Measurements from ENCODE around the gene IFNL3. TPM values are rescaled to one million over a fixed set of nuclear protein-coding genes. Genes with fewer than 3 reads are reported as not detected.
A peak's percentile ranks its signal among the peaks of the same experiment; 100 is the strongest.

Gene IFNL3
- total and polyA plus RNA-seq, 2 experiments from 2014 or later: not detected

DNA sequence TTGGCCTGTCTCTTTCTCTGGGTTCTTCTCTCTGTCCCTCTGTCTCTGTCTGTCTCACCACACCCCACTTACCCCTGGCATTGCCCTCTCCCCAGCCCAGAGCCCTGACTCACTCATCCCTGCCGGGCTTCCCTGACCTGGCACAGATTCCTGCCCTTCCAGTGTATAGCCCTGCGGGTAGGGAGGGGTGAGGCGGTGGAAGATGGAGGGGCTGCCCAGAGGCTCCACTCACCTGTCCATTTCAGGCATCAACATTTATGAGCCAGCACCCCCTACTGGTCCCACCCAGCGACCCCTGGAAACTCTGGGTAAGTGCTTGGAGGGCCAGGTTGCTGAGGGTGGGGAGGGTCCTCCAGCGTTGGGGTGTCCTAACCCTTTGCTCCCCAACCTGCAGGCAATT lies 47.0 kb downstream of the IFNL3 start:
- Histone ChIP-seq H4K20me1 (ENCODE audit: insufficient read depth) (no peaks in the 10 kb centered on the region), H3F3A (ENCODE audit: insufficient read depth) (no peaks in the 10 kb centered on the region), H3K27ac (no peak overlapping the region), H3K9me2 (ENCODE audit: insufficient read depth) (no peaks in the 10 kb centered on the region), H3K4me3 (no peak overlapping the region), H3K36me3 (ENCODE audit: low read depth) (no peaks in the 10 kb centered on the region), H3K9ac (no peak overlapping the region), H3K27me3 (replicated peaks; ENCODE audit: insufficient read depth) (peaks cover 54% of the 10 kb centered on the region), H2AFZ (no peak overlapping the region), H3K79me2 (ENCODE audit: insufficient read depth) (no peaks in the 10 kb centered on the region), H3K4me1 (ENCODE audit: insufficient read depth) (no peaks in the 10 kb centered on the region; the same call in 1 of the 2 replicates), H3K4me2 (ENCODE audit: unreplicated experiment) (no peak overlapping the region), H3K9me3 (ENCODE audit: low read depth) (no peaks in the 10 kb centered on the region)
- in situ Hi-C loops (cut with MboI): no loop called here
- TF ChIP-seq EZH2 (IDR thresholded peaks at IDR 0.05; ENCODE audit: insufficient read depth, poor library complexity, severe bottlenecking) (no peak), EZH2phosphoT487 (IDR thresholded peaks at IDR 0.05; ENCODE audit: insufficient read depth, low read depth) (no peak)
- WGBS, 2 experiments (ENCODE audit: low coverage in 1 of 2, low lambda C conversion rate in 2 of 2, missing lambda C conversion rate in 2 of 2): 51 to 55% methylated on average over 5 of the region's 5 CpGs
- no peak for DNase-seq

DNA sequence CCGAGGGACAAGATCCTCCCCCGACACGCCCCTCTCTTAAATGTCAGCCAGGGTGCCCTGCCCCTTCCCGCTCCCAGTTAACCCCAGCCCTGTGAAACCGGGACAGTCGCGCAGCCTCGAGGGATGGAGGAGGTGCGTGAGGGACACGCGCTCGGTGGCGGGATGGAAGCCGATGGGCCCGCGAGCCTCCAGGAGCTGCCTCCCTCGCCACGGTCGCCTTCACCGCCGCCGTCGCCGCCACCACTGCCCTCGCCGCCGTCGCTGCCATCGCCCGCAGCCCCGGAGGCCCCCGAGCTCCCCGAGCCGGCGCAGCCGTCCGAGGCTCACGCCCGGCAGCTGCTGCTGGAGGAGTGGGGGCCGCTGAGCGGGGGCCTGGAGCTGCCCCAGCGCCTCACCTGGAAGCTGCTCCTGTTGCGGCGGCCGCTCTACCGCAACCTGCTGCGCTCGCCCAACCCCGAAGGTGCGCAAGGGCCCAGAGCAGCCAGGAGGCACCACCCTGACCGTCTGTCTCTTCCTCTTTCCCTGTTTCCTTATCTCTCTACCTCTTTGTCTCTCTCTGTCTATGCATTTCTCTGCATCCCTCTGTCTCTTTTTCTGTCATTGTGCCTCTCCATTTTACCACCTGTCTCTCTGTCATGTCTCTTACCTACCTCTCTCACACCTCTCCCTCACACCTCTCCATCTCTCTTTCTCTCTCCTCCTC lies 47.8 kb downstream of the IFNL3 start, which contains the start of gene NCCRP1:
TSS of gene NCCRP1 (plus strand) at position 105 of the 703 bp plus-strand sequence. CDS start at position 124, 19 bp downstream.
- Histone ChIP-seq H4K20me1 (ENCODE audit: insufficient read depth) (no peaks in the 10 kb centered on the region), H3K4me2 (ENCODE audit: unreplicated experiment) (no peak within 1 kb of the TSS), H3K4me3 (no peak within 1 kb of the TSS), H3K9me2 (ENCODE audit: insufficient read depth) (no peaks in the 10 kb centered on the region), H3F3A (ENCODE audit: insufficient read depth) (no peaks in the 10 kb centered on the region), H2AFZ (no peak within 1 kb of the TSS), H3K36me3 (ENCODE audit: low read depth) (no peaks in the 10 kb centered on the region), H3K9me3 (ENCODE audit: low read depth) (no peaks in the 10 kb centered on the region), H3K9ac (no peak within 1 kb of the TSS), H3K27me3 (replicated peaks; ENCODE audit: insufficient read depth) (peaks cover 47% of the 10 kb centered on the region), H3K27ac (no peak within 1 kb of the TSS), H3K79me2 (ENCODE audit: insufficient read depth) (no peaks in the 10 kb centered on the region), H3K4me1 (ENCODE audit: insufficient read depth) (no peaks in the 10 kb centered on the region; the same call in 1 of the 2 replicates)
- no peak for DNase-seq
- 5 to 15% methylated on average over 22 to 45 of the region's 51 CpGs for WGBS, 2 experiments (ENCODE audit: low coverage in 1 of 2, low lambda C conversion rate in 2 of 2, missing lambda C conversion rate in 2 of 2)
- TF ChIP-seq EZH2 (IDR thresholded peaks at IDR 0.05; ENCODE audit: insufficient read depth, poor library complexity, severe bottlenecking) (peak; percentile 60), EZH2phosphoT487 (IDR thresholded peaks at IDR 0.05; ENCODE audit: insufficient read depth, low read depth) (no peak)
- in situ Hi-C loops (cut with MboI): no loop called here

DNA sequence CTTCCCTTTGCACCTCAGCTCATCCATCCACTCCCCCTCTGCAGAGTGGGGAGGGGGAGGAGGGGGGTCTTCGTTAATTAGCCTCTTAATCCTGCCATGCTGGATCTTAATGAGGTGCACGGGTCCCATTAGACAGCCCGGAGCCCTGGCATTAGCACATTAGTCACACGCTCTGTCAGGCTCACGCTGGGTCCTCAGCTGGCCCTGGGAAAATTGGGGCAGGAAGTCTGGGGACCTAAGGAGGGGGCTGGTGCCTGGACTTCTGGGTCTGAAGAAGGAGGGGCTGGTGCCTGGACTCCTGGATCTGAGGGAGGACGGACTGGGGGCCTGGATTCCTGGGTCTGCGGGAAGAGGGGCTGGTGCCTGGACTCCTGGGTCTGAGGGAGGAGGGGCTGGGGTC lies 48.5 kb downstream of the IFNL3 start:
- H3K36me3 ChIP-seq (ENCODE audit: low read depth): no peaks in the 10 kb centered on the region
- no peaks in the 10 kb centered on the region for H3K9me2 ChIP-seq (ENCODE audit: insufficient read depth)
- no peaks in the 10 kb centered on the region for H3K9me3 ChIP-seq (ENCODE audit: low read depth)
- H3K27me3 ChIP-seq (replicated peaks; ENCODE audit: insufficient read depth): peaks cover 40% of the 10 kb centered on the region
- 0 to 3% methylated on average over 5 to 7 of the region's 7 CpGs for WGBS, 2 experiments (ENCODE audit: low coverage in 1 of 2, low lambda C conversion rate in 2 of 2, missing lambda C conversion rate in 2 of 2)
- H3K4me3 ChIP-seq: no peak overlapping the region
- no peaks in the 10 kb centered on the region; the same call in 1 of the 2 replicates for H3K4me1 ChIP-seq (ENCODE audit: insufficient read depth)
- in situ Hi-C loops (cut with MboI): no loop called here
- H3K9ac ChIP-seq: no peak overlapping the region
- no peak overlapping the region for H3K27ac ChIP-seq
- H4K20me1 ChIP-seq (ENCODE audit: insufficient read depth): no peaks in the 10 kb centered on the region
- H3K4me2 ChIP-seq (ENCODE audit: unreplicated experiment): no peak overlapping the region
- no peaks in the 10 kb centered on the region for H3F3A ChIP-seq (ENCODE audit: insufficient read depth)
- no peak for TF ChIP-seq EZH2 (IDR thresholded peaks at IDR 0.05; ENCODE audit: insufficient read depth, poor library complexity, severe bottlenecking)
- no peak for TF ChIP-seq EZH2phosphoT487 (IDR thresholded peaks at IDR 0.05; ENCODE audit: insufficient read depth, low read depth)
- H3K79me2 ChIP-seq (ENCODE audit: insufficient read depth): no peaks in the 10 kb centered on the region
- no peak for DNase-seq
- no peak overlapping the region for H2AFZ ChIP-seq

- Histone ChIP-seq H3K9me3 (ENCODE audit: low read depth) (no peaks in the 10 kb centered on the region), H3K27me3 (replicated peaks; ENCODE audit: insufficient read depth) (peaks cover 37% of the 10 kb centered on the region), H4K20me1 (ENCODE audit: insufficient read depth) (no peaks in the 10 kb centered on the region), H3K79me2 (ENCODE audit: insufficient read depth) (no peaks in the 10 kb centered on the region), H3K4me2 (ENCODE audit: unreplicated experiment) (no peak overlapping the region), H2AFZ (no peak overlapping the region), H3K9ac (no peak overlapping the region), H3K4me3 (no peak overlapping the region), H3K9me2 (ENCODE audit: insufficient read depth) (no peaks in the 10 kb centered on the region), H3F3A (ENCODE audit: insufficient read depth) (no peaks in the 10 kb centered on the region), H3K4me1 (ENCODE audit: insufficient read depth) (no peaks in the 10 kb centered on the region; the same call in 1 of the 2 replicates), H3K27ac (no peak overlapping the region), H3K36me3 (ENCODE audit: low read depth) (no peaks in the 10 kb centered on the region)
- in situ Hi-C loops (cut with MboI): no loop called here
- DNase-seq: no peak
- no peak for TF ChIP-seq EZH2 (IDR thresholded peaks at IDR 0.05; ENCODE audit: insufficient read depth, poor library complexity, severe bottlenecking)
- TF ChIP-seq EZH2phosphoT487 (IDR thresholded peaks at IDR 0.05; ENCODE audit: insufficient read depth, low read depth): no peak
- 25 to 30% methylated on average over 9 of the region's 9 CpGs for WGBS, 2 experiments (ENCODE audit: low coverage in 1 of 2, low lambda C conversion rate in 2 of 2, missing lambda C conversion rate in 2 of 2)
Observed at GRCh38 chr19:39195755-39196154, 49.1 kb downstream of the IFNL3 start.

Measured in GM23248 (cell line).